Caco-2 (cell line): Measurements from ENCODE around the gene CLDN18. TPM values are rescaled to one million over a fixed set of nuclear protein-coding genes. Genes with fewer than 3 reads are reported as not detected.

Experiments
- BruUV-seq: library from RNA; stranded (reverse); fragments of 400-500 nt; replicated peaks from 2 replicates; lab custom pipeline; 2021; lab: Mats Ljungman, UMichigan
- CTCF ChIA-PET: fragments of 300-600 bp; sonication (Branson Sonifier 250); formaldehyde crosslinking; loops from one replicate; lab custom pipeline; 2022; ENCODE audit warnings: antibody characterized with exemption; lab: Charles Lee
- POLR2A ChIA-PET: fragments of 300-600 bp; sonication (Branson Sonifier 250); formaldehyde crosslinking; loops from one replicate; lab custom pipeline; 2022; ENCODE audit warnings: antibody characterized with exemption; lab: Charles Lee
- DNase-seq, 2 experiments: peaks; one replicate each; pipeline versions ENCODE4 v3.0.0 to v3.0.0-alpha.2; 2020 to 2022
- H3K27me3 ChIP-seq: replicated peaks from 2 replicates; pipeline ENCODE4 v1.6.0; 2011; ENCODE audit warnings: low read length; ENCODE audit not compliant: control insufficient read depth, insufficient read depth
- H3K36me3 ChIP-seq: 2 replicates; pipeline ENCODE4 v1.5.1; 2011; ENCODE audit warnings: low read length; ENCODE audit not compliant: control insufficient read depth, insufficient read depth
- H3K4me1 ChIP-seq: fragments of 250-450 bp; sonication (Bioruptor Pico); 2 replicates; pipeline ENCODE4 v1.5.1; 2020; ENCODE audit warnings: mild to moderate bottlenecking
- H3K4me3 ChIP-seq: 2 replicates; pipeline ENCODE4 v1.5.1; 2011; ENCODE audit warnings: low read depth, mild to moderate bottlenecking, control low read depth, low read length
- H3K9me3 ChIP-seq: fragments of 250-450 bp; sonication (Bioruptor Pico); 2 replicates; pipeline ENCODE4 v1.5.1; 2020; ENCODE audit warnings: mild to moderate bottlenecking, moderate library complexity
- H3K27ac Mint-ChIP-seq: one replicate; pipeline ENCODE4 v1.8.0; 2022; ENCODE audit warnings: mixed read lengths; ENCODE audit not compliant: unreplicated experiment
- H3K27me3 Mint-ChIP-seq: one replicate; pipeline ENCODE4 v1.8.0; 2022; ENCODE audit warnings: mixed read lengths; ENCODE audit not compliant: insufficient read depth, unreplicated experiment
- H3K36me3 Mint-ChIP-seq: one replicate; pipeline ENCODE4 v1.8.0; 2022; ENCODE audit warnings: mild to moderate bottlenecking, mixed read lengths; ENCODE audit not compliant: insufficient read depth, unreplicated experiment
- H3K4me1 Mint-ChIP-seq: one replicate; pipeline ENCODE4 v1.8.0; 2022; ENCODE audit warnings: low read depth, mixed read lengths; ENCODE audit not compliant: unreplicated experiment
- H3K4me3 Mint-ChIP-seq: one replicate; pipeline ENCODE4 v1.8.0; 2022; ENCODE audit warnings: mild to moderate bottlenecking, moderate library complexity, mixed read lengths; ENCODE audit not compliant: unreplicated experiment
- H3K9me3 Mint-ChIP-seq: one replicate; pipeline ENCODE4 v1.8.0; 2022; ENCODE audit warnings: mixed read lengths; ENCODE audit not compliant: unreplicated experiment
- CTCF ChIP-seq, 2 experiments: fragments of 200-600 bp in 1 of 2; IDR thresholded peaks; 1 replicate in 1 of 2; 2 replicates in 1 of 2; pipeline versions ENCODE4 v1.5.1 to v1.8.0; 2011 to 2022; ENCODE audit warnings: antibody characterized with exemption in 1 of 2, control low read depth in 1 of 2, inconsistent platforms in 1 of 2, low read depth in 1 of 2, low read length in 1 of 2, mild to moderate bottlenecking in 1 of 2, moderate library complexity in 1 of 2; ENCODE audit not compliant: insufficient read depth in 1 of 2, severe bottlenecking in 1 of 2, unreplicated experiment in 1 of 2
- intact Hi-C: fragments of 100-400 bp; cut with micrococcal nuclease; formaldehyde crosslinking; loops from one replicate; pipeline ENCODE4 v1.10.0; 2022; ENCODE audit not compliant: unreplicated experiment
- total RNA-seq: library from RNA; stranded (reverse); gene quantifications from 2 replicates; pipeline ENCODE4 v1.2.3, GENCODE V29; 2022

Gene CLDN18
- total RNA-seq, 1 experiment from 2014 or later, result not detected

GRCh38 chr3:138046955-138047354 lies 37.0 kb downstream of the CLDN18 start:
- Mint-ChIP-seq H3K27ac (no peak overlapping the region), H3K27me3 (no peaks in the 10 kb centered on the region), H3K36me3 (no peaks in the 10 kb centered on the region), H3K4me1 (no peaks in the 10 kb centered on the region), H3K4me3 (no peak overlapping the region), H3K9me3 (no peaks in the 10 kb centered on the region)
- intact Hi-C loops, result no loop called here
- Histone ChIP-seq H3K9me3 (no peaks in the 10 kb centered on the region), H3K4me1 (no peaks in the 10 kb centered on the region), H3K36me3 (no peaks in the 10 kb centered on the region), H3K27me3 (no peaks in the 10 kb centered on the region), H3K4me3 (no peak overlapping the region)
- ChIA-PET CTCF (no interaction called here), POLR2A (no interaction called here)
- BruUV-seq, result no TSS peak
- no peak for TF ChIP-seq CTCF (IDR thresholded peaks at IDR 0.05; ENCODE audit: insufficient read depth in 1 of 2, low read depth in 1 of 2, low read length in 1 of 2, severe bottlenecking in 1 of 2, unreplicated experiment in 1 of 2)
- DNase-seq, result no peak

- H3K4me3 ChIP-seq, result no peak overlapping the region
- H3K4me1 ChIP-seq, result no peaks in the 10 kb centered on the region
- no peaks in the 10 kb centered on the region for H3K9me3 Mint-ChIP-seq
- intact Hi-C loops, result no loop called here
- no peaks in the 10 kb centered on the region for H3K9me3 ChIP-seq
- ChIA-PET POLR2A (no interaction called here), CTCF (no interaction called here)
- H3K27me3 ChIP-seq, result no peaks in the 10 kb centered on the region
- no peaks in the 10 kb centered on the region for H3K27me3 Mint-ChIP-seq
- no peak for TF ChIP-seq CTCF (IDR thresholded peaks at IDR 0.05; ENCODE audit: insufficient read depth in 1 of 2, low read depth in 1 of 2, low read length in 1 of 2, severe bottlenecking in 1 of 2, unreplicated experiment in 1 of 2)
- H3K36me3 ChIP-seq, result no peaks in the 10 kb centered on the region
- no peak overlapping the region for H3K4me3 Mint-ChIP-seq
- H3K27ac Mint-ChIP-seq, result no peak overlapping the region
- no TSS peak for BruUV-seq
- no peaks in the 10 kb centered on the region for H3K4me1 Mint-ChIP-seq
- H3K36me3 Mint-ChIP-seq, result no peaks in the 10 kb centered on the region
- no peak for DNase-seq
Observed at GRCh38 chr3:138047596-138048158, 37.7 kb downstream of the CLDN18 start.

- H3K9me3 Mint-ChIP-seq, result no peaks in the 10 kb centered on the region
- ChIA-PET POLR2A (no interaction called here), CTCF (no interaction called here)
- H3K4me1 ChIP-seq, result no peaks in the 10 kb centered on the region
- H3K27ac Mint-ChIP-seq, result no peak overlapping the region
- no peaks in the 10 kb centered on the region for H3K27me3 ChIP-seq
- no peaks in the 10 kb centered on the region for H3K27me3 Mint-ChIP-seq
- H3K9me3 ChIP-seq, result no peaks in the 10 kb centered on the region
- H3K36me3 ChIP-seq, result no peaks in the 10 kb centered on the region
- H3K4me3 Mint-ChIP-seq, result no peak overlapping the region
- H3K4me3 ChIP-seq, result no peak overlapping the region
- TF ChIP-seq CTCF (IDR thresholded peaks at IDR 0.05; ENCODE audit: insufficient read depth in 1 of 2, low read depth in 1 of 2, low read length in 1 of 2, severe bottlenecking in 1 of 2, unreplicated experiment in 1 of 2), result no peak
- intact Hi-C loops, result no loop called here
- H3K4me1 Mint-ChIP-seq, result no peaks in the 10 kb centered on the region
- BruUV-seq, result no TSS peak
- no peaks in the 10 kb centered on the region for H3K36me3 Mint-ChIP-seq
- DNase-seq, result no peak
Observed at GRCh38 chr3:138049157-138049919, 39.4 kb downstream of the CLDN18 start.
